ENCODE data around the gene KCTD5.
A peak's percentile ranks its signal among the peaks of the same experiment; 100 is the strongest.
"Not testable (repeated sequence)": the region's sequence is repeated elsewhere in the genome, so short reads cannot be mapped to it uniquely, and the experiment has no call there.

KCTD5 gene

DNA sequence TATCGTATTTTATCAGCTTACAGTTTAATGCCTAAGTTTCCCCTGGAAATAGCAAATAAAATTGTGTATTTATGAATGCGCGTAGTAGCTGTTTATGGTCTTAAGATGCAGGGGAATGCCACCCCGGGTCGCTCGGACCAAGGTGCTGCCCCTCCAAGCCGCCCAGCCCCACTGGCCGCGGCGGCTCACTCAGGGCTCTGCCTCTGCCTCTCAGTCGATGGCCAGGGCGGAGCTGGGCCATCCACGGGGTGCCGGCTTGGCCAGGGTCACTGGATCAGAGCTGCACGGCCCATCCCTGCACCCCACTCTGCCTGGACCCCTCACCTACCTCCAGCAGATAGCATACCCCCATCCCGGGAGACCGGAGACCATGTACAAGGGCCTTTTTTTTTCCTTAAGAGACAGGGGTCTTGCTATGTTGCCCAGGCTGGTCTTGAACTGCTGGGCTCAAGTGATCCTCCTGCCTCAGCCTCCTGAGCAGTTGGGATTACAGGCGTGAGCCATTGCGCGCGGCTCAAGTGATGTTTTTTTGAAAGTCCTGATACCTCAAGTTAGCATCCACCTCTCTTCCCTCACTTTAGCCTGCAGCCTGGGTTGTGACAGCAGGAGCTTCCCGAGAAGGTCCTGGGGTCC, 26.7 kb downstream of the KCTD5 start:
- DNase-seq (ENCODE audit: low read depth in 2 of 2) = no peak

DNA sequence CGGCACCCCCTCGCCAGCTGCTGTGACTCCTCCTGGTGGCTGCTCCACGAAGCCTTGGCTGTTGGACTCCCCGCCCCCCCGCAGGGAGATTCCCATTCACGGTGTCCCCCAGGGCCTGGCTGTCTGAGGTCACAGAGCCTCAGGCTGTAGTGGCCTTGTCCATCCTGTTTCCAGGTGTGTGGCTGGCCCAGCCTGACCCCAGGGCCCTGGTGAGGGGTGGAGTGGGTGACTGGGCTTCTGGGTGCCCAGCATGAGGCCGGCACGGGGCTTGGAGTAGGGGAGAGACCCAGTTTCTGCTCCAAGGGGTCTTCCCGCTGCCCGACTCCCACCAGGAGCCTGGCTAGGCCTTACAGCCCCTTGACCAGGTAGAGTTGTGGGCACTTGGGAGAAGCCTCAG, 27.3 kb downstream of the KCTD5 start:
- no peak for DNase-seq (ENCODE audit: low read depth in 2 of 2)

DNA sequence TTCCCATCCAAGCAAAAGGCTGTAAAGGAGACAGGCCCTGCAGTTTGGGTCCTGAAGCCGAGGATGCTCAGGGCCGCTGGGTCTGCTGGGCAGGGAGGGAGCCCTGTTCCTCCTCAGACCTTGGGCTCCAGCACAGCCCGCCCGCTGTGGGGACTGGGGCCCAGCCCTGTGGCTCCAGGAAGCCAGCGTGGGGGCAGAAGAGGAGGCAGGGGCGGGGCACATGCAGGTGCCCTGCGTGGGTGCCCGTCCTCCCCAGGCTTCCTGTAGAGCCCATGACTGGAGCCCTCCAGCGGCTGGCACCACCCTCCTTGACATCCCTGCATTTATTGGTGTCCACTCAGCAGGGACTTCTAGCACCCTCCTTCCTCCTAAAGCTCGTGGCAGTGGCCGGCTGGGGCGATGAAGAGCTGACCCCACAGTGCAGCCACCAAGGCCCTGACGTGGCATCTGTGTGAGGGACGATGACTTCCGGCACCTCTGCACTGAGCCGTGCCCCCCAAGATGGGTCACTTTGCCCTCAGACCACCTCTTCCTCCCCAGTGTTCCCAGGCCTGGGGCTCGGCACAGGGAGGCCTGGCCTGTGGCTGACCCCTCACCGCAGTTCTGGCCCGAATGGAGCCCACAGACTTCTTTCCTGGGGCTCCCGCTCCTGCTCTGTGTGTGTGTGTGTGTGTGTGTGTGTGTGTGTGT, 27.8 kb downstream of the KCTD5 start:
- DNase-seq (ENCODE audit: low read depth in 2 of 2) = no peak

DNA sequence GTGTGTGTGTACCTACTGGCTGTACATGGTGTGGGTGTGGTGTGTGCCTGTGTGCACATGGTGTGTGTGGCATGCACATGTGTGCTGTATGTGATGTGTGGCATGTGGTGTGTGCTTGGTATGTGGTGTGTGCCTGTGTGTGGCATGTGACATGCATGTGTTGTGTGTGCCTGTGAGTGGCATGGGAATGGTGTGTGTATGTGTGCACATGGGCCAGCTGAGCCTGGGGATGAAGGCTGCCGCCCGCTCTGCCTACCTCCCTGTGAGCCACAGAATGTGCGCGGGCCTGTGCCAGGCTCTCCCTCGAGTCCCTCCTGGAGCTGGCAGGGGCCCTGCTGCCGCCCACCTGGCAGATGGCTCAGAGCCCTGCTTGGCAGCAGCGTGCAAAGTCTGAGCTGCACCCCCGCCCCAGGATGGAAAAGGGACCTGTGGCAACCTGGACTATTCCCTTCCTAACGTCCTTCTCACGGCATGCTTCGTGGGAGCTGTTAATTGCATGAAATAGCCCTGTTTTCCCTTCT, 28.4 kb downstream of the KCTD5 start:
- DNase-seq (ENCODE audit: low read depth in 2 of 2) = no peak

DNA sequence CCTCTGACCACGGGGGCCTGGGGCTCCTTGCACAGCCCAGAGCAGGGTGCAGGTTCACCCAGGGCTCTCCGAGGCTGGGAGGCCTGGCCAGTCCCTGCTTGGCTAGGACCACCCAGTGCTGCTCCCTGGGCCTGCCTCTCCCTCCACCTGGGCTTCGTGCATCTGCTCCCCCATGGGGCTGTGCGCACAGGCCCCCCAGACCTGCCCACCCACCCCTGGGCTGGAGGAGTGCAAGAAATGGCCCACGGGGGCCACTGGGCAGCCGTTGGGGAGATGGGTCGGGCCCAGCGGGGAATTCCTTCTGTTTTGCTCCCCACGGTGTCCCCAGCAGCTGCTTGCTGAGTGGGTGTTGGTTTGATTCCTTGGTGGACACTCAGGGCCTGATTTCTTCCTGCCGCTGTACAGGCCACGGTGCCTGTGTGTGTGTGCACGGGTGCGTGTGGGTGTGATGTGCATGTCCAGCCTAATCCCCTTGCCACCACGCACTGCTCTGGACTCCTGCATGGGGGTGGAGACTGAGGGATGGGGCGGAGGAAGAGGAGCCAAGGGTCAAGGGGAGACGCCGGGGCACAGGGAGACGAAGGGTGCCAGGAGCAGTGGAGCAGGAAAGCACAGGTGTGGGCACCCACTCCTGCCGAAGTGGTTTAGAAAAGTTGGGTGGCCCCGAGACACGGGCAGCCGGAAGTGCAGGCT, 29.2 kb downstream of the KCTD5 start:
- DNase-seq (ENCODE audit: low read depth in 2 of 2) = no peak

DNA sequence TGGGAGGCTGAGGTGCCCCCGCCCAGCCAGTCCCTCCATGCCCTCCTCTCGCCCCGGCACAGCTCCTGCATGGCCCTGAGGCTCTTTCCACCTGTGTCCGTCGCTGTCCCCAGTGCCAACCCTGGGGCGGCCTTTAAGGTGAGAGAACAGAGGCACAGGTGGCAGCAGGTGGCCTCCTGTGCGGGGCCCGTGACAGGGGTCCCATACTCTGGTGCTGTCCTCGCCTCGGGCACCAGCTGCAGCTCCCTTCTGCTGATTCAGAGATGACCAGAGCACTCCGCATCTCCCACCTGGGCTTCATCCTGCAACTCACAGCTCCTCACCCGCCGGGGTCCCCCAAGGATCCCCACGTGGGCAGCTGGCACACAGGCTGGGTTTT, 29.7 kb downstream of the KCTD5 start:
- no peak for DNase-seq (ENCODE audit: low read depth in 2 of 2)

DNA sequence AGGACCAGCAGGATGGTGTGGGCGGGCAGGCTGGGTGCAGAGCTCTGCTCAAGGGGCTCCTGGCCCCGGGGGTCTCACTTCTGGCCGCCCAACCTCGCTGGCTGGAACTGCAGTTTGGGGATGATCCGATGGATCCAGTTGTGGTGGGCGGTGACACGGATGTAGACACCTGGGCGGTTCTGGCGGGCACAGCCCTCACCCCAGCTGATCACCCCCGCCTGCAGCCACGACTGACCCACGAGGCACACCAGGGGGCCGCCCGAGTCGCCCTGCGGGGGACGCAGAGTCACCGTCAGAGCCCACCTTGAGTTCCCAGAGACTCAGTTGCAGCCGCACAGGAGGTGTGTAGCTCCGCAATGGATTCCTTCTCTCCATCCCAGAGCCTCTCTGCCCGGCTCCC, 30.2 kb downstream of the KCTD5 start:
- DNase-seq (ENCODE audit: low read depth in 2 of 2) = no peak

DNA sequence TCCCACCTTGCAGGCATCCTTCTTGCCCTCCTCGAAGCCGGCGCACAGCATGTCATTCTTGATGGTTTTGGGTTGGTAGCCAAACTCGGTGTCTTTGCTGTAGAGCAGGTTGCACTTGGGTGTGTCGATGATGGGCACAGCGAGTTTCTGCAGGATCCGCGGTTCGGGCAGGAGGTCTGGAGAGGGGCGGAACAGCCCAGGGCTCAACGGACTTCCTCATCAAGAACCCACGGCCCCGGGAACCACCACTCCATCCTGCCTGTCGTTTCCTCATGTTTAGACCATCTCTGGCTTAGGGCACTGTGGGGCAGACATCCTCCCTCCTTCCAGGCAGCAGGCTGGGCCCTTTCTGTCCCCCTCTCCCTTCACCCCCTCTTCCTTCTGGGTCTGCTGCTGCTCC, 31.2 kb downstream of the KCTD5 start:
- DNase-seq (ENCODE audit: low read depth in 2 of 2) = no peak

DNA sequence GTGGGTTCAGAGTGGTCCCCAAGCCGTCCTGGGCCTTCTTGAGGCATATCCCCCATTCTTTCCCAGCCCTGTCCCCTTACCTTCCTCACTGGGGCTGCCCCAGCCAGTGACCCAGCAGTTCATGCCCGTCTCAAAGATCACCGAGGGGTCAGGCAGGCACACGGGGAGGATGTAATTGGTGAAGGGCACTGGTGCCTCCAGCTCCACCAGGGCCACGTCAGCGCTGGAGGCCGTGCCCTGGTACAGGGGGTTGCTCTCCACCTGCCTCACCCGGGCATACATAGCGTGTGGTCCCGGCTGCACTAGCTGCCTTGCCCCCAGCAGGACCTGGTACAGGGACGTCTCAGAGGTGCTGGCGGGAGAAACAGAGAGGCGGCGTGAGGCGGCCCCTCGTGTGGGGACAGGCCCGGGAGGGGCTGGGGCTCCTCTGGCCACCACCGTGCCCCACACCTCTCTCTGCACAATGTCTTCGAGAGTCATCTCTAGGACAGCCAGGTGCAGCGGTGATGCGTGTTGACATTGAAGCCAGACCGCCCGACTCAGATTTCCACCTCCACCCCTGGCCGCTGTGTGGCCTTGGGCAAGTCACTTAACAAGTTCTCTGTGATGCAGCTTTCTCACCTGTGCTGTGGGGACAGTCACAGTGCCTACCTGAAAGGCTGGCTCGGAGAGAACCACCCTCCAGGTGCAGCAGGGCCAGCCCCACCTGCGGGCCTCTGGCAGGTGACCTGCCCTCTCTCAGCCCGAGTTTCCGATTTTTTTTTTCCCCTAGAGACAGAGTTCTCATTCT, 31.9 kb downstream of the KCTD5 start:
- DNase-seq (ENCODE audit: low read depth in 2 of 2) = no peak

DNA sequence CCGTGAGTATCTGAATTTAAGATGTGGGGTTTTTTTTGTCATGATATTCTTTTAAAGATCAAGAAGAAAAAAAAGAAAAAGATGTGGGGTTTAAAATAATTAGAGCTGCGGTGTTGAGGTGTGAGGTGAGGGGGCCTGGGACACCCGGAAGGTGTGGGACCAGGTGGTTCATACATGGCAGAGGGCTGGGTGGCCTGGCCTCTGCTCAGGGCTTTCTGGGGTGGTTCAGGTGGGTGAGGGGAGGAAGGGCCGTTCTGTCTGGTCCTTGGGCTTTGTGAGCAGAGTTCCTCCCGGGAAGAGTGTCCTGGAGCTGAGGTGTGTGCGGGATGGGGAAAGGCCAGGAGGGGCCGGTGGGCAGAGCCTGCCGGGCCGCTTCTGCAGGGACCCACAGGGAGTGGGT, 32.7 kb downstream of the KCTD5 start:
- no peak for DNase-seq (ENCODE audit: low read depth in 2 of 2)

DNA sequence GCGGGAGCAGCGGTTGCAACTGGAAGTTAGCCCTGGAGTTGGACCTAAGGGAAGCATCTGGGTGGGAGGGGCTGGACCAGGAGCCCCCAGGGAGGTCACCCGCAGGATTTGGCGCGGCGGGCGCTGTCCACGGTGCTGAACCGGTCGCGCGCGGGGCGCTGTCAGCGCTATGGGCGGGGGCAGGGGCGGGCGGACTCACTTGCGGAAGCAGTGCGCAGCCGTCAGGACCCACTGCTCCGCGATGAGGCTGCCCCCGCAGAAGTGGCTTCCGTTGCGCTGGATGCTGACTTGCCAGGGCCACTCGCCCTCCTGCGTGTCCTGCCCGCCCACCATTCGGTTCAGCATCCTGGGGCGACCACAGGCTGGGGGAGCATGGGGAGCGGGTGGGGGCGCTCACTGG, 33.2 kb downstream of the KCTD5 start:
- DNase-seq (ENCODE audit: low read depth in 2 of 2) = peak; percentile 55 to 71

DNA sequence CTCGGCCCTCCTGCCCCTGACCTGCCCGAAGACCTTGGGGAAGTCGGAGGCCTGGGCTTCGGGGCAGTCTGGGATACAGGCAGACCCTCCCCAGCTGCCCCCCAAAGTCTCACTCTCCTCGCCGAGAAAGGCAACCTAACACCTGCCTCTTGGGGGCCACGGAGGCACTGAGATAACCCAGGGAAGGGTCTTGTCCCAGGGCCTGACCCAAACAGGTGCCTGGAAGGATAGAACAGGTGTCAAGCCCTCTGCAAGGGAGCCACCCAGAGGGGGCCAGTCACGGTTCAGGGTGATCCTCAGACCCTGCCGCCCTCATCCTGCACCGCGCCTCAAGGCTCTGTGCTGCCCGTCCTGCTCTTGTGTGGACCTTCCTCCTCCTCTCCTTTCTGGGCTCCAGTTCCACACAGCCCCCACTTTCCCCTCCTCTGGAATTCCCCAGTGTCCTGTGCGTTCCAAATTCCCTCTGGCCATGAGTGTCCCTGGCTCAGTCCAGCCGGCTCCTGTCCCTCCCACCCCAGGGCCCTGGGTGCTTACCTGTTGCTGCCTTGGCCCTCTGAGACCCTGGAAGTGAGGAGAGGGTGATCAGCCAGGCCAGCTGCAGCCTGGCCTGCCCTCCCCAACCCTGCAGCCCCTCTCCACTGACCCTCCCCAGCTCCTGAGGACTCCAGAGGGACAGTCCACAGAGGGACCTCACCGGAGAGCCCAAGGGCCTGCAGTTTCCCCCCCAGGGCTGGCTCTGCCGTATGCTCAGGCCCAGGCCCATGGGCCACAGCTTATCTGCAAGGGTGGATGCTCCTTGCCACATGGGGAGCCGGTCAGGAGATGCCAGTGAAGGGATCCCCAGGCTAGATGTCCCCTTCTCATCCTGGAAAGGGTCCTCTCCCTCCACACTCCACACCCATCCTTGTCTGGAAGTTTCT, 33.9 kb downstream of the KCTD5 start:
- DNase-seq (ENCODE audit: low read depth in 2 of 2) = no peak

DNA sequence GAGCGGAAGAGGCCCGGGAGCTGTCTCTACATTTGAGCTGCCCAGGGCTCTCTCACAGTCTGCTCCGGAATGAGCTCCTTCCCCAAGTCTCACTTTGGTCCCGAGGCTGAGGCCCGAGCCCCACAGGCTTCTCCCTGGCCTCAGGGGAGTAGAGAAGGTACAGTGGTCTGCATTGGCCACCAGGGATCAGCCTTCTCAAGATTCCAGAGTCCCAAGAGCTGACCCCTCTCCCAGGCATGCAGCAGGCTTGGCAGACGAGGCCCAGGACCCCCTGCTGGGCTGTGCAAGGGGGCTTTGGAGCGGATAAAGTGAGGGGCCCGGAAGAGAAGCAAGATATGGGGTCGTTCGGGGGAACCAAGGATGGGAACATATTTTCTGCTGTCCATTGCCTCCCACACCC, 34.6 kb downstream of the KCTD5 start:
- DNase-seq (ENCODE audit: low read depth in 2 of 2) = no peak

DNA sequence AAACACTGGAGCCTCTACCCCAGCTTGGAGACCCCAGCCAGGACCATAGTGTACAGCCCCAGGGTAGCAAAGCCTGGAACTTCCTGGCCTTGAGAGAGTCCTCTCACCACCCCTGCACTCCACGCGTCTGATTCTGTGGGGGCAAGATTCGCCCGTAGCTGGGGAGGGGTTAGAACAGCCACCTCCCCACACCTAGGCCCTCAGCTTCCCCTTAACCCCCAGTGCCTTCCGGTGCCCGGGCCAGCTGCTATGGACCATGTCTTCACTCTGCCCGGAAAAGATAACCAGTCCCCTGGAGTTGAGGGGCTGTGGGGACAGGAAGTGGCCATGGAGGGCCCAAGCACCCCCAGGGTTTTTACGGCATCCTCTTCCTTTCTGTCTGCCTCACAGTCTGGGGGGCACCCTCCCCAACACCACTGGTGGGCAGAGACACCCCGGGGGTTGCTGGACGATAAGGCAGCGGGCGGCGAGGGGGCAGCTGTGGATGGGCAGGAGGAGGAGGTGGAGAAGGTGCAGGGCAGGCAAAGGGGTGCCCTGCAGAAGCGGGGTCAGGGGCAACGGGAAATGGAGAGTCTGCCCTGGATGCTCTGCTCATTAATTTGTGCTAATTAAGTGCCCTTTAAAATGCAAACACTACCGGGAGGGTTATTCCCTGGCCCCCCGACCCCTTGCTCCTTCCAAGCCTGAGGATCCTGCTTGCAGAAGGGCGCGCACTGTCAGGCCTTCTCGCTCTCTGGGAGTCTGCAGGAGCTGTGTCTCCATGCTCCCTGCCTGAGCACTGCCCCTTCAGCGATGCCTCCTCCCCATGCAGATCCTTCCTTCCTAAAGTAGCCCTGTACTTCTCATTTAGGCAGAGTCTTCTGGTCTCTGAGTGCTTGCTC, 35.3 kb downstream of the KCTD5 start:
- no peak for DNase-seq (ENCODE audit: low read depth in 2 of 2)

DNA sequence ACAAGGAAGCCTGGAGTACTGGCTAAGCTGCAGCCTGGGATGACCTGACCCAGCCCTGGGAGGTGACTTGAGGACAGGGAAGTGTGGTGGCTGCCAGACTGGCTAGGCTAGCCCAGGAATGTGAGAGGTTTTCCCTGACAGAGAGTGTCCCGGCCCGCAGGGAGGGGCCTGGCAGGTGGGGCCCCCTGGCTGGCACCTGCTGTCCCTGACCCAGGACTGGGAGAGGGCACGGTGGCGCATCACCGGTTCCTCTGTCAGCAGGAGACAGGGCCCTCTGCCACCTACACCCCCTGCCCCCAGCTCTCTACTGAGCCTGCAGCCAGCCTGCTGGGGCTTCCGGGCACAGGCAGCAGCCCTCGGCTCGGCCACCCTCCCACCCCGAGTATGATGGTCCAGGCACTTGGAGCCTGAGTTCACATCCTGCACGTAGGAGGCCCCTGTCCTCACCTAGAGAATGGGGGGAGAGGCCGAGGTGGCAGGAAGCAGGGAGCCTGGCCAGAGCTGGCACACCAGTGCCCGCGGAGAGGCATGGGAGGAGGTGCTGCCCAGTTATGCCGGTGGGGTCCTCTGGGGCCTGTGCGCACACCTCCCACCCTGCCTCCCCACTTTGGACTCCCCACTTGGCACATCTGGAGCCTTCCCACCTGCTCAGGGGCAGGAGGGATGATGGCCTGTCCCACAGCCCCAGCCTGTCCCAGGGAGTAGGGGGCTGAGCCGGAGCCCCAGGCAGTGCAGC, 37.2 kb downstream of the KCTD5 start:
- no peak for DNase-seq (ENCODE audit: low read depth in 2 of 2)

DNA sequence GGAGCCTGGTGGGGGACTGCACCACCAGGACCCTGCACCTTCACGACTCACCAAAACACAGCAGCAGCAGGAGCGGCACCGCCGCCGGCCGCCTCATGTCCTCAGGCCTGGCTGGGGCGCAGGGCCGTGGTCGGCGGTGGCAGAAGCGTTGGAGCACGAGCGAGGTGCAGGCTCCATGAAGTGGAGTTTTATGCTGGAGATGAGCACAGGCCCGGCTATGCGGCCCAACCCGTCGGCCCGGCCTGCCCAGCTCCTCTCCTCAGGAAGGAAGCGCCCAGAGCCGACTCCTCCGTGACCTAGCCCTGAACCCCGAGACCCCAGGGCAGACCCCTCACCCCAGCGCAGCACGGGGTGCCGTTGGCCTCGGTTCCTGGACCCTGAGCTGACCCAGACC, 37.7 kb downstream of the KCTD5 start, which contains the start of gene PRSS27:
TSS of gene PRSS27 (minus strand) at position 161 of the 394 bp plus-strand sequence. CDS start at position 97, 64 bp downstream.
- no peak for DNase-seq (ENCODE audit: low read depth in 2 of 2)

DNA sequence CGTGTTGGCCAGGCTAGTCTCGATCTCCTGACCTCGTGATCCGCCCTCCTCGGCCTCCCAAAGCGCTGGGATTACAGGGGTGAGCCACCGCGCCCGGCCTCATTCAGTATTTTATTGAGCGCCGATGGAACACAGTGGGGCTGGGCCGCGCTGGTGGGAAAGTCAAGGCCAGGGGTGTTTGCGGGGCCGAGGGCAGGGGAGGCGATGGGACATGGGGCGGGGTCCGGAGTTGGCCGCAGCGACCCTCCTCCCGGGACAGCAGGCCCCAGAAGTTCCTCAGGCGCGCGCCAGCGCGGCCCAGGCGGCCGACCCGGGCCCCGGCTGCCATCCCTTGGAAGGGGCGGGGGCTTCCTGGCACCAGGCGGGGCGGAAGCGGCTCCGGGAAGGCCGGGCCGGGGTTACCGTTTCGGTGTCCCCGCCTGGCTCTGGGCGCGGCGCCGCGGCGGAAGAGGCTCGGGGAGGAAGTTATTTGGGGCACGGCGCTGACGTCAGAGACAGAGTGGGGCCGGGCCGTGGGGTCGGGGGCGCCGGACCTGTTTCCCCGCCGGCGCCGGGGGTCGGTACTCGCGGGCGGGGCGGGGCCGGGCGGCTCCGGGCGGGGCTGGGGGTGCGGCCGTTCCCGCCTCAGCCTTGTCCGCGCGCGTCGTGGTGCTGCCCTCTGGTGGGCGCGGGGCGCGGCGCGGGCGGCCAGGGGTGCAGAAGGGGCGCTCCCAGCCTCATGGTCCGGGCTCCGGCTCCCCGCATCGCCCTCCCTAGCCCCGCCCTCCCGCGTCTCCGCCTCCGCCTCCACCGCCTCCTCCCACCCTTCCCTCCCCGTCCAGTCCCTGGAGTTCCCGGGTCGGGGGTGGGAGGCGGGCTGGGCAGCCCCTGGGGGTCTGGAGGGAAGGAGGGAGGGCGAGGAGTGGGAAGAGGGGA, 38.7 kb downstream of the KCTD5 start:
- peak; percentile 87 for DNase-seq (ENCODE audit: low read depth in 2 of 2)

DNA sequence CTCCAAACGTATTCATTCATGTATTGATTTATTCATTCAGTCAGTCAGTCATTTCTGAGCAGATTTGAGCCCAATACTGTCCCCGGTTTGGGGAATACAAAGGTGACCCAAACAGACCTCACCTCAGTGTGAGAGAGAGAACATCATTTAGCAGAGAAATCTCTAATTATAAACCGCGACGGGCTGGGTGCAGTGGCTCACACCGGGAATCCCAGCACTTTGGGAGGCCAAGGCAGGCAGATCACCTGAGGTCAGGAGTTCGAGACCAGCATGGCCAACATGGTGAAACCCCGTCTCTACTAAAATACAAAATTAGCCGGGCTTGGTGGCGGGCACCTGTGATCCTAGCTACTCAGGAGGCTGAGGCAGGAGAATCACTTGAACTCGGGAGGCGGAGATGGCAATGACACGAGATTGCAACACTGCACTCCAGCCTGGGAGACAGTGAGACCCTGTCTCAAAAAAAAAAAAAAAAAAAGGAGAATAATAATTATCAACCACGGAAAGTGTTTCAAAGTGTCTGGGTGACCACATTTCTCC, 39.4 kb downstream of the KCTD5 start:
- not testable (repeated sequence) for DNase-seq (ENCODE audit: low read depth in 2 of 2)

Measured in stimulated activated CD4-positive, alpha-beta T cell treated with anti-CD3 and anti-CD28 coated beads, Interleukin-15, amount 100 ng/mL, for 48 hours (primary cell).